CD14-positive monocyte (primary cell): ENCODE measurements around the gene CNTNAP1. TPM values are rescaled to one million over a fixed set of nuclear protein-coding genes. Genes with fewer than 3 reads are reported as not detected.
A peak's percentile ranks its signal among the peaks of the same experiment; 100 is the strongest.

Source experiments
- DNase-seq, 3 donors: peaks; one replicate each; pipeline ENCODE4 v3.0.0-alpha.2; 2011 to 2022
- H2AFZ ChIP-seq: 2 replicates; pipeline ENCODE4 v1.6.0; 2012; ENCODE audit warnings: mild to moderate bottlenecking, low read depth, low read length, inconsistent platforms; ENCODE audit not compliant: insufficient read depth, poor library complexity, severe bottlenecking
- H3K27ac ChIP-seq, 2 donors: 1 replicate in 1 of 2; 2 replicates in 1 of 2; pipeline ENCODE4 v1.5.1; 2012 to 2013; ENCODE audit warnings: low read length in 2 of 2, control low read depth in 1 of 2, inconsistent platforms in 1 of 2, low read depth in 1 of 2, mild to moderate bottlenecking in 1 of 2
- H3K27me3 ChIP-seq, 2 donors: one replicate each; pipeline versions ENCODE4 v1.6.0 to v1.6.1; 2011 to 2013; ENCODE audit warnings: low read length in 2 of 2; ENCODE audit not compliant: control insufficient read depth in 2 of 2, insufficient read depth in 2 of 2
- H3K36me3 ChIP-seq, 2 donors: replicated peaks in 1 of 2; 1 replicate in 1 of 2; 2 replicates in 1 of 2; pipeline versions ENCODE4 v1.5.1 to v1.6.1; 2012 to 2013; ENCODE audit warnings: low read length in 2 of 2, control low read depth in 1 of 2, inconsistent platforms in 1 of 2, mild to moderate bottlenecking in 1 of 2; ENCODE audit not compliant: insufficient read depth in 2 of 2, control insufficient read depth in 1 of 2
- H3K4me1 ChIP-seq, 2 donors: 1 replicate in 1 of 2; 2 replicates in 1 of 2; pipeline versions ENCODE4 v1.5.1 to v1.6.1; 2012 to 2013; ENCODE audit warnings: low read length in 2 of 2, control low read depth in 1 of 2, inconsistent platforms in 1 of 2, mild to moderate bottlenecking in 1 of 2, moderate library complexity in 1 of 2; ENCODE audit not compliant: insufficient read depth in 2 of 2, control insufficient read depth in 1 of 2
- H3K4me2 ChIP-seq: replicated peaks from 2 replicates; pipeline ENCODE3; 2012; ENCODE audit warnings: low read length, moderate library complexity, mild to moderate bottlenecking; ENCODE audit not compliant: poor library complexity, severe bottlenecking; ENCODE audit errors: extremely low read depth
- H3K4me3 ChIP-seq, 3 experiments: fragments of 200-600 bp in 1 of 3; sonication (generic) in 1 of 3; replicated peaks in 1 of 3; 1 replicate in 2 of 3; 2 replicates in 1 of 3; pipeline ENCODE4 v1.5.1; 2011 to 2013; ENCODE audit warnings: low read length in 3 of 3, mild to moderate bottlenecking in 3 of 3, control low read depth in 2 of 3, low read depth in 2 of 3, inconsistent platforms in 1 of 3, moderate library complexity in 1 of 3
- H3K79me2 ChIP-seq: 2 replicates; pipeline ENCODE4 v1.6.0; 2012; ENCODE audit warnings: mild to moderate bottlenecking, control low read depth, inconsistent platforms, low read length, moderate library complexity; ENCODE audit not compliant: insufficient read depth
- H3K9ac ChIP-seq: 2 replicates; pipeline ENCODE4 v1.6.0; 2017; ENCODE audit warnings: low read length, mild to moderate bottlenecking; ENCODE audit not compliant: insufficient read depth, poor library complexity, severe bottlenecking
- H3K9me3 ChIP-seq, 2 donors: replicated peaks in 1 of 2; 1 replicate in 1 of 2; 2 replicates in 1 of 2; pipeline versions ENCODE4 v1.5.1 to v1.6.1; 2012 to 2013; ENCODE audit warnings: low read length in 2 of 2, control low read depth in 1 of 2; ENCODE audit not compliant: control insufficient read depth in 1 of 2, insufficient read depth in 1 of 2
- H4K20me1 ChIP-seq: 2 replicates; pipeline ENCODE4 v1.6.0; 2012; ENCODE audit warnings: mild to moderate bottlenecking, low read length, control low read depth, moderate library complexity; ENCODE audit not compliant: insufficient read depth
- H3K27ac Mint-ChIP-seq, 7 donors: one replicate each; pipeline ENCODE4 v1.8.0; 2020; ENCODE audit warnings: mild to moderate bottlenecking in 7 of 7, mixed read lengths in 7 of 7, moderate library complexity in 6 of 7, inconsistent platforms in 2 of 7
- H3K27me3 Mint-ChIP-seq, 3 donors: one replicate each; pipeline ENCODE4 v1.8.0; 2021 to 2022; ENCODE audit warnings: low read depth in 3 of 3, mild to moderate bottlenecking in 3 of 3, mixed read lengths in 3 of 3, moderate library complexity in 3 of 3, inconsistent platforms in 1 of 3
- H3K36me3 Mint-ChIP-seq, 2 donors: one replicate each; pipeline ENCODE4 v1.8.0; 2020; ENCODE audit warnings: mixed read lengths in 2 of 2, inconsistent platforms in 1 of 2, mild to moderate bottlenecking in 1 of 2
- H3K4me1 Mint-ChIP-seq: one replicate; pipeline ENCODE4 v1.8.0; 2020; ENCODE audit warnings: mild to moderate bottlenecking, mixed read lengths
- H3K4me3 Mint-ChIP-seq, 2 donors: one replicate each; pipeline ENCODE4 v1.8.0; 2020; ENCODE audit warnings: mild to moderate bottlenecking in 2 of 2, mixed read lengths in 2 of 2, moderate library complexity in 1 of 2
- H3K9me3 Mint-ChIP-seq, 7 donors: one replicate each; pipeline ENCODE4 v1.8.0; 2020 to 2022; ENCODE audit warnings: mixed read lengths in 7 of 7, mild to moderate bottlenecking in 6 of 7, moderate library complexity in 6 of 7, inconsistent platforms in 2 of 7
- WGBS: methylation state at CpG from one replicate; pipeline ENCODE4 v1.1.5; 2013; ENCODE audit warnings: missing lambda C conversion rate; ENCODE audit not compliant: insufficient coverage; 5-methylcytosine and 5-hydroxymethylcytosine counted together
- intact Hi-C, 2 donors: fragments of 100-400 bp; cut with micrococcal nuclease; formaldehyde crosslinking; loops; one replicate each; pipeline versions ENCODE4 v1.15.0 to v1.15.1; 2023
- polyA plus RNA-seq, 3 donors: library from polyadenylated mRNA; depleted of rRNA in 1 of 3; unstranded in 2 of 3; stranded (reverse) in 1 of 3; fragments of 300-500 nt in 2 of 3; fragments of >200 nt in 1 of 3; fragmentation: Illumina TruSeq in 2 of 3; gene quantifications; 1 replicate in 2 of 3; 2 replicates in 1 of 3; pipeline ENCODE4 v1.2.3, GENCODE V29; 2012 to 2021
- TF ChIP-seq, protein P1 (sequence below): fragments of 200-600 bp; IDR thresholded peaks from one replicate; pipeline ENCODE4 v1.8.0; 2022; ENCODE audit warnings: antibody characterized with exemption, mild to moderate bottlenecking

Gene CNTNAP1
- polyA plus RNA-seq, 3 donors, result 0.23 to 0.24 TPM; not detected in 1

GRCh38 chr17:42655528-42655927, 26.8 kb upstream of the CNTNAP1 start:
- TF ChIP-seq, protein P1, sequence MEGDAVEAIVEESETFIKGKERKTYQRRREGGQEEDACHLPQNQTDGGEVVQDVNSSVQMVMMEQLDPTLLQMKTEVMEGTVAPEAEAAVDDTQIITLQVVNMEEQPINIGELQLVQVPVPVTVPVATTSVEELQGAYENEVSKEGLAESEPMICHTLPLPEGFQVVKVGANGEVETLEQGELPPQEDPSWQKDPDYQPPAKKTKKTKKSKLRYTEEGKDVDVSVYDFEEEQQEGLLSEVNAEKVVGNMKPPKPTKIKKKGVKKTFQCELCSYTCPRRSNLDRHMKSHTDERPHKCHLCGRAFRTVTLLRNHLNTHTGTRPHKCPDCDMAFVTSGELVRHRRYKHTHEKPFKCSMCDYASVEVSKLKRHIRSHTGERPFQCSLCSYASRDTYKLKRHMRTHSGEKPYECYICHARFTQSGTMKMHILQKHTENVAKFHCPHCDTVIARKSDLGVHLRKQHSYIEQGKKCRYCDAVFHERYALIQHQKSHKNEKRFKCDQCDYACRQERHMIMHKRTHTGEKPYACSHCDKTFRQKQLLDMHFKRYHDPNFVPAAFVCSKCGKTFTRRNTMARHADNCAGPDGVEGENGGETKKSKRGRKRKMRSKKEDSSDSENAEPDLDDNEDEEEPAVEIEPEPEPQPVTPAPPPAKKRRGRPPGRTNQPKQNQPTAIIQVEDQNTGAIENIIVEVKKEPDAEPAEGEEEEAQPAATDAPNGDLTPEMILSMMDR, result no peak
- Histone ChIP-seq H3K9ac (no peak overlapping the region), H4K20me1 (no peaks in the 10 kb centered on the region), H3K36me3 (no peaks in the 10 kb centered on the region), H3K27me3 (peaks cover 2 to 19% of the 10 kb centered on the region in 2 donors), H3K4me1 (peaks cover 16 to 21% of the 10 kb centered on the region in 2 donors), H3K4me3 (no peak overlapping the region), H3K79me2 (no peaks in the 10 kb centered on the region), H3K4me2 (no peak overlapping the region), H3K9me3 (no peaks in the 10 kb centered on the region), H2AFZ (no peak overlapping the region), H3K27ac (no peak overlapping the region)
- no peak for DNase-seq
- Mint-ChIP-seq H3K27ac (no peak overlapping the region), H3K27me3 (peaks cover 29 to 44% (median 30%) of the 10 kb centered on the region in 3 donors), H3K4me3 (no peak overlapping the region), H3K36me3 (no peaks in the 10 kb centered on the region), H3K9me3 (peaks cover 0 to 7% (median 3%) of the 10 kb centered on the region in 7 donors), H3K4me1 (peaks cover 34% of the 10 kb centered on the region)
- intact Hi-C loops, result no loop called here
- WGBS, result 47% methylated on average over 2 of the region's 2 CpGs

DNA sequence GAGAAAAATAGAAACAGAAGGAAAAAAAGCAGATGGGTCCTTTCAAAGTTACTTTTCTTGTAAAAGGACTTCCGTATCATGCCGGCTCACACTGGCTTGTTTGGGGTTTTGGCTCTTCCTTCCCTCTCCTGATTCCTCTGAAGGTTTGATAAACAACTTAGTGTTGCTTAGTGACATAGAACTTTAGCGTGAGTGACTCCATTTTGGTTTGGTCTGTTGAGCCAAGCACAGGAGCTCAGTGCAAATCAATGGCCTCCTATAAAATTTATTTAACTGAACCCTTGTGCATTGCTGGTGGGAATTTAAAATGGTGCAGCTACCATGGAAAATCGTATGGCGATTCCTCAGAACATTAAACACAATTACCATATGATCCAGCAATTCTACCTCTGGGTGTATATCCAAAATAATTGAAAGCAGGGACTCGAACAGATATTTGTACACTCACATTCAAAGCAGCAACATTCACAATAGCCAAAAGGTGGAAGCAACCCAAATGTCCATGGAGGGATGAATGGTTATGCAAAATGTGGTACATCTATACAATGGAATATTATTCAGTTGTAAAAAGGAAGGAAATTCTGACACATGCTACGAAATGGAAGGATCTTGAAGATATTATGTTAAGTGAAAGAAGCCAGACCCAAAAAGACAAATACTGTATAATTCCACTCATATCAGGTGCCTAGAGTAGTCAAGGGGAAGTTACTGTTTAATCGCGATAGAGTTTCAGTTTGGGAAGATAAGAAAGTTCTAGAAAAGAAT, 24.3 kb upstream of the CNTNAP1 start:
- Histone ChIP-seq H3K36me3 (no peaks in the 10 kb centered on the region), H2AFZ (no peak overlapping the region), H3K27me3 (peaks cover 2 to 18% of the 10 kb centered on the region in 2 donors), H4K20me1 (no peaks in the 10 kb centered on the region), H3K27ac (no peak overlapping the region), H3K4me2 (no peak overlapping the region), H3K4me1 (peaks cover 16 to 21% of the 10 kb centered on the region in 2 donors), H3K9ac (no peak overlapping the region), H3K9me3 (no peaks in the 10 kb centered on the region), H3K79me2 (no peaks in the 10 kb centered on the region), H3K4me3 (no peak overlapping the region)
- Mint-ChIP-seq H3K4me3 (peak overlapping the region; percentile 59 to 89), H3K9me3 (peaks cover 0 to 7% (median 3%) of the 10 kb centered on the region in 7 donors), H3K27ac (no peak overlapping the region), H3K36me3 (no peaks in the 10 kb centered on the region), H3K4me1 (peaks cover 32% of the 10 kb centered on the region), H3K27me3 (peaks cover 28 to 38% (median 31%) of the 10 kb centered on the region in 3 donors)
- intact Hi-C loops, result no loop called here
- TF ChIP-seq, protein P1, result no peak
- no peak for DNase-seq
- WGBS, result 80% methylated on average over 1 of the region's 9 CpGs
